IgD-negative memory B cell (primary cell): ENCODE measurements around the gene LILRB5. TPM values are rescaled to one million over a fixed set of nuclear protein-coding genes. Genes with fewer than 3 reads are reported as not detected.
"Not testable (repeated sequence)": the region's sequence is repeated elsewhere in the genome, so short reads cannot be mapped to it uniquely, and the experiment has no call there.

Source experiments
- H3K27ac Mint-ChIP-seq, 3 donors: one replicate each; pipeline ENCODE4 v1.8.0; 2020 to 2022; ENCODE audit warnings: mild to moderate bottlenecking in 3 of 3, mixed read lengths in 3 of 3, moderate library complexity in 1 of 3
- H3K27me3 Mint-ChIP-seq: one replicate; pipeline ENCODE4 v1.8.0; 2021; ENCODE audit warnings: mixed read lengths
- H3K36me3 Mint-ChIP-seq: one replicate; pipeline ENCODE4 v1.8.0; 2020; ENCODE audit warnings: mild to moderate bottlenecking, mixed read lengths
- H3K4me1 Mint-ChIP-seq, 3 donors: one replicate each; pipeline ENCODE4 v1.8.0; 2020 to 2022; ENCODE audit warnings: mixed read lengths in 3 of 3, mild to moderate bottlenecking in 1 of 3
- H3K4me3 Mint-ChIP-seq, 4 donors: one replicate each; pipeline ENCODE4 v1.8.0; 2020 to 2022; ENCODE audit warnings: mild to moderate bottlenecking in 4 of 4, mixed read lengths in 4 of 4, moderate library complexity in 3 of 4
- H3K9me3 Mint-ChIP-seq, 3 donors: one replicate each; pipeline ENCODE4 v1.8.0; 2020 to 2021; ENCODE audit warnings: mixed read lengths in 3 of 3, mild to moderate bottlenecking in 1 of 3
- polyA plus RNA-seq: library from polyadenylated mRNA; unstranded; fragments of 300-500 nt; fragmentation: Illumina TruSeq; gene quantifications from one replicate; pipeline ENCODE4 v1.2.3, GENCODE V29; 2021

Gene LILRB5
- polyA plus RNA-seq, result not detected

- Mint-ChIP-seq H3K4me3 (no peak within 1 kb of the TSS), H3K4me1 (no peaks in the 10 kb centered on the region), H3K36me3 (no peaks in the 10 kb centered on the region), H3K27me3 (peaks cover 7% of the 10 kb centered on the region), H3K9me3 (no peaks in the 10 kb centered on the region), H3K27ac (no peak within 1 kb of the TSS)
Measured at GRCh38 chr19:54257116-54257480, at the start of gene LILRB5. Gene LILRB5 (minus strand): TSS chr19:54257273. CDS start chr19:54257193, 80 bp downstream.

- H3K4me3 Mint-ChIP-seq, result no peak overlapping the region
- H3K4me1 Mint-ChIP-seq, result peaks cover 0 to 8% (median 2%) of the 10 kb centered on the region in 3 donors
- H3K9me3 Mint-ChIP-seq, result no peaks in the 10 kb centered on the region
- H3K27ac Mint-ChIP-seq, result no peak overlapping the region
- H3K27me3 Mint-ChIP-seq, result peaks cover 32% of the 10 kb centered on the region
- H3K36me3 Mint-ChIP-seq, result peaks cover 2% of the 10 kb centered on the region
Measured at GRCh38 chr19:54305141-54305540, 48.1 kb upstream of the LILRB5 start.

- Mint-ChIP-seq H3K4me3 (no peak overlapping the region), H3K36me3 (peaks cover 1% of the 10 kb centered on the region), H3K27me3 (peaks cover 40% of the 10 kb centered on the region), H3K4me1 (peaks cover 0 to 10% (median 3%) of the 10 kb centered on the region in 3 donors), H3K27ac (no peak overlapping the region), H3K9me3 (no peaks in the 10 kb centered on the region)
Measured at GRCh38 chr19:54302257-54302656, 45.2 kb upstream of the LILRB5 start.

GRCh38 chr19:54299515-54299914 lies 42.4 kb upstream of the LILRB5 start:
- Mint-ChIP-seq H3K9me3 (peaks cover 0 to 4% (median 1%) of the 10 kb centered on the region in 3 donors), H3K4me1 (peaks cover 0 to 10% (median 3%) of the 10 kb centered on the region in 3 donors), H3K4me3 (no peak overlapping the region), H3K27me3 (peaks cover 27% of the 10 kb centered on the region), H3K27ac (no peak overlapping the region), H3K36me3 (no peaks in the 10 kb centered on the region)

GRCh38 chr19:54299126-54299498 lies 42.0 kb upstream of the LILRB5 start:
- H3K9me3 Mint-ChIP-seq, result peaks cover 0 to 7% (median 5%) of the 10 kb centered on the region in 3 donors
- H3K27ac Mint-ChIP-seq, result no peak overlapping the region
- peaks cover 0 to 8% (median 3%) of the 10 kb centered on the region in 3 donors for H3K4me1 Mint-ChIP-seq
- no peaks in the 10 kb centered on the region for H3K36me3 Mint-ChIP-seq
- peaks cover 28% of the 10 kb centered on the region for H3K27me3 Mint-ChIP-seq
- H3K4me3 Mint-ChIP-seq, result no peak overlapping the region

GRCh38 chr19:54298357-54299125 lies 41.5 kb upstream of the LILRB5 start:
- Mint-ChIP-seq H3K4me1 (peaks cover 0 to 5% (median 2%) of the 10 kb centered on the region in 3 donors), H3K4me3 (no peak overlapping the region), H3K27me3 (peaks cover 29% of the 10 kb centered on the region), H3K36me3 (no peaks in the 10 kb centered on the region), H3K9me3 (peaks cover 0 to 7% (median 7%) of the 10 kb centered on the region in 3 donors), H3K27ac (peak overlapping the region in 1 of 3 donors; percentile 8)

- no peaks in the 10 kb centered on the region for H3K36me3 Mint-ChIP-seq
- peaks cover 31% of the 10 kb centered on the region for H3K27me3 Mint-ChIP-seq
- peak overlapping the region in 2 of 4 donors; percentile 5 to 67 for H3K4me3 Mint-ChIP-seq
- H3K4me1 Mint-ChIP-seq, result peaks cover 0 to 5% (median 2%) of the 10 kb centered on the region in 3 donors
- H3K9me3 Mint-ChIP-seq, result peaks cover 0 to 9% (median 7%) of the 10 kb centered on the region in 3 donors
- peak overlapping the region in 1 of 3 donors; percentile 8 for H3K27ac Mint-ChIP-seq
Measured at GRCh38 chr19:54297759-54298305, 40.8 kb upstream of the LILRB5 start.

- H3K36me3 Mint-ChIP-seq, result no peaks in the 10 kb centered on the region
- H3K4me3 Mint-ChIP-seq, result peak overlapping the region in 1 of 4 donors; percentile 34
- peaks cover 16 to 22% (median 21%) of the 10 kb centered on the region in 3 donors for H3K4me1 Mint-ChIP-seq
- peaks cover 35% of the 10 kb centered on the region for H3K27me3 Mint-ChIP-seq
- H3K27ac Mint-ChIP-seq, result no peak overlapping the region
- peaks cover 0 to 9% (median 7%) of the 10 kb centered on the region in 3 donors for H3K9me3 Mint-ChIP-seq
Measured at GRCh38 chr19:54294539-54294938, 37.5 kb upstream of the LILRB5 start.

- H3K36me3 Mint-ChIP-seq, H3K9me3 Mint-ChIP-seq, H3K4me3 Mint-ChIP-seq: not testable (repeated sequence)
- Mint-ChIP-seq H3K4me1 (peaks cover 40 to 62% (median 54%) of the 10 kb centered on the region in 3 donors), H3K27ac (peak overlapping the region in 1 of 3 donors; percentile 49), H3K27me3 (peaks cover 17% of the 10 kb centered on the region)
Measured at GRCh38 chr19:54289160-54289559, 32.1 kb upstream of the LILRB5 start.

GRCh38 chr19:54287456-54287855 lies 30.4 kb upstream of the LILRB5 start:
- H3K36me3 Mint-ChIP-seq, result peaks cover 2% of the 10 kb centered on the region
- H3K4me3 Mint-ChIP-seq, result no peak overlapping the region
- peaks cover 4% of the 10 kb centered on the region for H3K27me3 Mint-ChIP-seq
- H3K4me1 Mint-ChIP-seq, result peaks cover 49 to 69% (median 67%) of the 10 kb centered on the region in 3 donors
- H3K9me3 Mint-ChIP-seq, result no peaks in the 10 kb centered on the region
- peak overlapping the region in 2 of 3 donors; percentile 2 to 88 for H3K27ac Mint-ChIP-seq

- H3K27me3 Mint-ChIP-seq, H3K9me3 Mint-ChIP-seq, H3K36me3 Mint-ChIP-seq: not testable (repeated sequence)
- H3K4me3 Mint-ChIP-seq, result peak overlapping the region in 3 of 4 donors; percentile 42 to 77 (median 75)
- H3K27ac Mint-ChIP-seq, result peak overlapping the region; percentile 45 to 88 (median 82)
- H3K4me1 Mint-ChIP-seq, result peaks cover 52 to 71% (median 70%) of the 10 kb centered on the region in 3 donors
Measured at GRCh38 chr19:54286283-54286682, 29.2 kb upstream of the LILRB5 start.

- H3K4me3 Mint-ChIP-seq, result peak overlapping the region in 3 of 4 donors; percentile 51 to 77 (median 75)
- not testable (repeated sequence) for H3K36me3 Mint-ChIP-seq, H3K27me3 Mint-ChIP-seq, H3K9me3 Mint-ChIP-seq
- peak overlapping the region; percentile 45 to 88 (median 82) for H3K27ac Mint-ChIP-seq
- H3K4me1 Mint-ChIP-seq, result peaks cover 56 to 76% (median 73%) of the 10 kb centered on the region in 3 donors
Measured at GRCh38 chr19:54285427-54286056, 28.5 kb upstream of the LILRB5 start.

GRCh38 chr19:54282686-54283470 lies 25.8 kb upstream of the LILRB5 start:
- Mint-ChIP-seq H3K36me3 (peaks cover 2% of the 10 kb centered on the region), H3K9me3 (peaks cover 0 to 2% (median 0%) of the 10 kb centered on the region in 3 donors), H3K27me3 (peaks cover 18% of the 10 kb centered on the region), H3K27ac (peak overlapping the region; percentile 25 to 42 (median 33)), H3K4me3 (peak overlapping the region in 3 of 4 donors; percentile 48 to 90 (median 70)), H3K4me1 (peaks cover 47 to 56% (median 55%) of the 10 kb centered on the region in 3 donors)

GRCh38 chr19:54281729-54282075 lies 24.6 kb upstream of the LILRB5 start:
- not testable (repeated sequence) for H3K36me3 Mint-ChIP-seq, H3K9me3 Mint-ChIP-seq
- Mint-ChIP-seq H3K4me1 (peaks cover 40 to 46% (median 44%) of the 10 kb centered on the region in 3 donors), H3K4me3 (peak overlapping the region in 2 of 4 donors; percentile 37 to 91), H3K27ac (peak overlapping the region in 1 of 3 donors; percentile 25), H3K27me3 (peaks cover 18% of the 10 kb centered on the region)
